ENCODE data around the gene GDF7. TPM values are rescaled to one million over a fixed set of nuclear protein-coding genes. Genes with fewer than 3 reads are reported as not detected.

The GDF7 gene
- total and polyA plus RNA-seq, 2 donors (not counting 3 experiments of a cell fraction or from before 2014, with no cell fraction given), result 3.7 to 3.9 TPM

GRCh38 chr2:20674309-20674965, 7.5 kb downstream of the GDF7 start:
- H2AFZ ChIP-seq (ENCODE audit: low read depth, low read length), result no peak overlapping the region
- no peaks in the 10 kb centered on the region for H3K9me3 ChIP-seq (replicated peaks; ENCODE audit: control insufficient read depth, insufficient read depth, low read length)
- H3K4me1 ChIP-seq (ENCODE audit: control insufficient read depth, extremely low read depth, insufficient read depth, low read length), result peaks cover 15% of the 10 kb centered on the region
- no peak overlapping the region for H3K4me3 ChIP-seq (replicated peaks in 1 of 3; ENCODE audit: insufficient read depth in 1 of 3, low read depth in 1 of 3, low read length in 3 of 3)
- intact Hi-C loops (cut with micrococcal nuclease) (no loop called here), dilution Hi-C loops (cut with MboI; ENCODE audit: extremely low pct_ligation_motif_present, low sequenced_read_pairs) (no loop called here)
- H3K27ac ChIP-seq (ENCODE audit: insufficient read depth, low read depth, low read length), result no peak overlapping the region
- FAIRE-seq, result no peak
- H3K9ac ChIP-seq (replicated peaks; ENCODE audit: extremely low read depth, insufficient read depth, low read length), result no peak overlapping the region
- ChIA-PET POLR2A (no interaction called here), CTCF (interaction anchor here (0.9 to 8.5 kb wide), 7 partner anchors 8 to 289 kb away, joined by 3 to 71 read pairs (median 7); partner anchors contain the start of genes GDF7 and LDAH)
- H3K4me2 ChIP-seq (ENCODE audit: insufficient read depth, low read length), result no peak overlapping the region
- no peak for DNase-seq (ENCODE audit: low read depth, low spot score)
- peaks cover 0 to 2% of the 10 kb centered on the region in 2 experiments for H3K36me3 ChIP-seq (ENCODE audit: control insufficient read depth in 2 of 2, extremely low read depth in 1 of 2, insufficient read depth in 2 of 2, low read length in 2 of 2)
- no TSS peak for BruUV-seq (replicated peaks)
- H3K9me1 ChIP-seq (replicated peaks; ENCODE audit: control insufficient read depth, extremely low read depth, insufficient read depth, low read length), result no peaks in the 10 kb centered on the region
- H4K20me1 ChIP-seq (replicated peaks; ENCODE audit: control insufficient read depth, extremely low read depth, insufficient read depth, low read length), result no peaks in the 10 kb centered on the region
- H3K79me2 ChIP-seq (ENCODE audit: control insufficient read depth, insufficient read depth, low read length), result no peaks in the 10 kb centered on the region
- TF ChIP-seq POLR2A (IDR thresholded peaks at IDR 0.05; ENCODE audit: low read depth, low read length) (peak; percentile 45), JUN (IDR thresholded peaks at IDR 0.05; ENCODE audit: borderline replicate concordance, insufficient read depth, insufficient read length, low read depth) (no peak)
- H3K27me3 ChIP-seq (ENCODE audit: control insufficient read depth in 2 of 2, insufficient read depth in 2 of 2, low read length in 2 of 2), result peaks cover 19 to 25% of the 10 kb centered on the region in 2 experiments

DNA sequence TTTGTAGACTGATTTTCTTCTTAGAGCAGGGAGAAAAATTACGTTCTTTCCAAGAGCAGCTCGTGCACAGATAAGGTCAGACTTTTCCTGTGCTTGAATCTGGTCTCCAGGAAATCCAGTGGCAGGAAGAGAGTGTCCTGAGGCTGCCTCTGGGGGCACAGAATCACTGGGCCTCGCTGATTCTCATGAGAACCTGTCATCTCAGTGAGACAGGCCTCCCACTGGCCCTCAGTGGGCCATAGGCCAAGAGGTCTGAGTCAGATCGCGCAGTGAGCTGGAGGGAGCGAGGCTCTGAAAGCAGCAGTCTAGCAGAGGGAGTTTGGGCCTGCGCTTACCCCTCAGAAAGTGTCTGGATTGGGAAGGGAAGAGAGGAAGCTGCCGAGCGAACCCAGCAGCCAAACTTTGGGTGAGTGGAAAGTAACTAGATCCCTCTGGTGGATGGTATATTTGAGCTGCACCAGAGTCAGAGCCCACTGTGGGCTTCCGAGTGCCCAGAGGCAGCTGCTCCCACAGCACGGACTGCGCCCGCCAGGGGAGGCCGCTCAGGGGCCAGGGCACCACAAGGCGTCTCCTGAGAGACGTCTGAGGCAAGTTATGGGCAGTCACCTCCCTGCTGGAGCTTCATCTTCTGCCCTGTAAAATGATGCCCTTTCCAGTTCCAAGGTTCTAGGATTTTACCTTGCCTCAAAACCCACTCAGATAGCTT, 8.2 kb downstream of the GDF7 start:
- H3K4me3 ChIP-seq (replicated peaks in 1 of 3; ENCODE audit: insufficient read depth in 1 of 3, low read depth in 1 of 3, low read length in 3 of 3), result no peak overlapping the region
- H3K9ac ChIP-seq (replicated peaks; ENCODE audit: extremely low read depth, insufficient read depth, low read length), result no peak overlapping the region
- H3K27me3 ChIP-seq (ENCODE audit: control insufficient read depth in 2 of 2, insufficient read depth in 2 of 2, low read length in 2 of 2), result peaks cover 12 to 18% of the 10 kb centered on the region in 2 experiments
- peaks cover 0 to 2% of the 10 kb centered on the region in 2 experiments for H3K36me3 ChIP-seq (ENCODE audit: control insufficient read depth in 2 of 2, extremely low read depth in 1 of 2, insufficient read depth in 2 of 2, low read length in 2 of 2)
- POLR2A ChIA-PET, result no interaction called here
- no peaks in the 10 kb centered on the region for H3K79me2 ChIP-seq (ENCODE audit: control insufficient read depth, insufficient read depth, low read length)
- dilution Hi-C loops (cut with MboI; ENCODE audit: extremely low pct_ligation_motif_present, low sequenced_read_pairs) (no loop called here), intact Hi-C loops (cut with micrococcal nuclease) (no loop called here)
- no peak overlapping the region for H2AFZ ChIP-seq (ENCODE audit: low read depth, low read length)
- no peaks in the 10 kb centered on the region for H4K20me1 ChIP-seq (replicated peaks; ENCODE audit: control insufficient read depth, extremely low read depth, insufficient read depth, low read length)
- no peaks in the 10 kb centered on the region for H3K9me1 ChIP-seq (replicated peaks; ENCODE audit: control insufficient read depth, extremely low read depth, insufficient read depth, low read length)
- DNase-seq (ENCODE audit: low read depth, low spot score) (peak; percentile 80), FAIRE-seq (peak; percentile 78)
- H3K4me2 ChIP-seq (ENCODE audit: insufficient read depth, low read length), result no peak overlapping the region
- no peaks in the 10 kb centered on the region for H3K9me3 ChIP-seq (replicated peaks; ENCODE audit: control insufficient read depth, insufficient read depth, low read length)
- BruUV-seq (replicated peaks), result no TSS peak
- TF ChIP-seq POLR2A (IDR thresholded peaks at IDR 0.05; ENCODE audit: low read depth, low read length) (peak; percentile 60), JUN (IDR thresholded peaks at IDR 0.05; ENCODE audit: borderline replicate concordance, insufficient read depth, insufficient read length, low read depth) (no peak), FOS (IDR thresholded peaks at IDR 0.05; ENCODE audit: borderline replicate concordance, insufficient read depth, low read length) (peak; percentile 79), EZH2 (IDR thresholded peaks at IDR 0.05; ENCODE audit: borderline replicate concordance, low read depth, low read length, severe bottlenecking) (no peak), CTCF (IDR thresholded peaks at IDR 0.05; ENCODE audit: extremely low read depth in 1 of 2, insufficient read depth in 1 of 2, low read depth in 1 of 2, low read length in 2 of 2) (no peak), MAX (IDR thresholded peaks at IDR 0.05; ENCODE audit: insufficient read depth, insufficient read length) (no peak), GATA2 (IDR thresholded peaks at IDR 0.05; ENCODE audit: insufficient read depth, insufficient read length, low read depth, low read length) (peak; percentile 22), MYC (IDR thresholded peaks at IDR 0.05; ENCODE audit: low read depth, low read length) (no peak), POLR2AphosphoS5 (IDR thresholded peaks at IDR 0.05; ENCODE audit: insufficient read depth, low read depth, low read length) (peak; percentile 30)
- peaks cover 15% of the 10 kb centered on the region for H3K4me1 ChIP-seq (ENCODE audit: control insufficient read depth, extremely low read depth, insufficient read depth, low read length)
- CTCF ChIA-PET, result interaction anchor here (0.9 to 8.5 kb wide), 10 partner anchors 9 to 288 kb away, joined by 3 to 71 read pairs (median 5); partner anchors contain the start of genes GDF7 and LDAH
- no peak overlapping the region for H3K27ac ChIP-seq (ENCODE audit: insufficient read depth, low read depth, low read length)
